GM12878 (cell line): ENCODE data around the gene LIPF. TPM values are rescaled to one million over a fixed set of nuclear protein-coding genes. Genes with fewer than 3 reads are reported as not detected.

Source experiments
- ATAC-seq: fragments of 200-7000 bp; cut with Tn5 transposase; 3 replicates; pipeline ENCODE4 v1.9.1; 2020; ENCODE audit warnings: mild to moderate bottlenecking, moderate library complexity
- BruUV-seq: library from RNA; stranded (reverse); fragments of 400-500 nt; replicated peaks from 2 replicates; lab custom pipeline; 2021; lab: Mats Ljungman, UMichigan
- CTCF ChIA-PET: fragments of 300-600 bp; sonication (Branson Sonifier 250); formaldehyde crosslinking; extraction: SDS; loops from one replicate; lab custom pipeline; 2021; ENCODE audit warnings: inconsistent platforms; lab: Yijun Ruan, JAX
- POLR2A ChIA-PET: fragments of 350-600 bp; formaldehyde crosslinking; extraction: SDS; loops from one replicate; lab custom pipeline; 2021; ENCODE audit warnings: inconsistent platforms; lab: Charles Lee
- RAD21 ChIA-PET: fragments of 300-600 bp; sonication (Branson Sonifier 250); formaldehyde crosslinking; loops from one replicate; lab custom pipeline; 2023; ENCODE audit warnings: antibody characterized with exemption; ENCODE audit not compliant: unreplicated experiment; lab: Charles Lee
- SMC1A ChIA-PET: fragments of 300-600 bp; sonication (Branson Sonifier 250); formaldehyde crosslinking; loops from one replicate; lab custom pipeline; 2023; ENCODE audit not compliant: unreplicated experiment, uncharacterized antibody; lab: Charles Lee
- DNase-seq: peaks from one replicate; pipeline ENCODE4 v3.0.0-alpha.2; 2011; ENCODE audit warnings: low read depth, low spot score
- FAIRE-seq: peaks from 3 replicates; lab custom pipeline; 2011; peaks lifted over from hg19 to GRCh38; lab: Jason Lieb, UNC
- H2AFZ ChIP-seq: 2 replicates; pipeline ENCODE4 v1.6.0; 2011; ENCODE audit warnings: low read depth, low read length, control low read depth; ENCODE audit not compliant: control insufficient read depth
- H3K27ac ChIP-seq: 2 replicates; pipeline ENCODE4 v1.5.1; 2011; ENCODE audit warnings: control low read depth; ENCODE audit not compliant: control insufficient read depth, insufficient read depth
- H3K27me3 ChIP-seq, 2 experiments: replicated peaks in 1 of 2; 2 replicates each; pipeline versions ENCODE4 v1.6.0 to v1.6.1; 2011; ENCODE audit warnings: low read length in 1 of 2; ENCODE audit not compliant: control insufficient read depth in 2 of 2, insufficient read depth in 2 of 2
- H3K36me3 ChIP-seq, 2 experiments: 2 replicates each; pipeline ENCODE4 v1.5.1; 2011; ENCODE audit warnings: low read length in 1 of 2; ENCODE audit not compliant: control insufficient read depth in 2 of 2, insufficient read depth in 2 of 2
- H3K4me1 ChIP-seq: 2 replicates; pipeline ENCODE4 v1.6.1; 2011; ENCODE audit warnings: mild to moderate bottlenecking, low read length, moderate library complexity, mixed read lengths; ENCODE audit not compliant: control insufficient read depth, insufficient read depth
- H3K4me2 ChIP-seq: 2 replicates; pipeline ENCODE4 v1.6.0; 2011; ENCODE audit warnings: control low read depth; ENCODE audit not compliant: control insufficient read depth, insufficient read depth
- H3K4me3 ChIP-seq: fragments of 200-600 bp; sonication (generic); 2 replicates; pipeline ENCODE4 v1.5.1; 2016
- H3K79me2 ChIP-seq: 2 replicates; pipeline ENCODE4 v1.6.0; 2011; ENCODE audit warnings: low read length; ENCODE audit not compliant: control insufficient read depth, insufficient read depth
- H3K9ac ChIP-seq: 2 replicates; pipeline ENCODE4 v1.8.0; 2011; ENCODE audit warnings: low read length, control low read depth, mixed read lengths; ENCODE audit not compliant: control insufficient read depth, insufficient read depth
- H3K9me3 ChIP-seq: replicated peaks from 3 replicates; pipeline ENCODE4 v1.5.1; 2011; ENCODE audit warnings: mild to moderate bottlenecking, low read length; ENCODE audit not compliant: control insufficient read depth, insufficient read depth
- H4K20me1 ChIP-seq: 2 replicates; pipeline ENCODE4 v1.6.0; 2011; ENCODE audit not compliant: control insufficient read depth, insufficient read depth
- ATF2 ChIP-seq: IDR thresholded peaks from 2 replicates; pipeline ENCODE4 v1.6.1; 2012; ENCODE audit warnings: low read length, inconsistent platforms
- JUNB ChIP-seq: IDR thresholded peaks from 2 replicates; pipeline ENCODE4 v1.6.1; 2016; ENCODE audit warnings: antibody characterized with exemption, mild to moderate bottlenecking
- JUND ChIP-seq: IDR thresholded peaks from 2 replicates; pipeline ENCODE4 v1.6.1; 2012; ENCODE audit warnings: low read depth, mild to moderate bottlenecking, low read length, improper control_type of control experiment, moderate library complexity
- NR2C1 ChIP-seq: fragments of 450-650 bp; IDR thresholded peaks from 2 replicates; pipeline ENCODE4 v1.6.1; 2017; ENCODE audit warnings: antibody characterized with exemption, mild to moderate bottlenecking, moderate library complexity
- POLR2AphosphoS5 ChIP-seq: IDR thresholded peaks from 2 replicates; pipeline ENCODE4 v1.6.1; 2011; ENCODE audit warnings: mild to moderate bottlenecking, low read length, inconsistent platforms
- POU2F2 ChIP-seq: IDR thresholded peaks from 3 replicates; pipeline ENCODE4 v1.6.1; 2011; ENCODE audit warnings: low read depth, mild to moderate bottlenecking, low read length, borderline replicate concordance
- RAD21 ChIP-seq: IDR thresholded peaks from 2 replicates; pipeline ENCODE4 v1.6.1; 2011; ENCODE audit warnings: mild to moderate bottlenecking, low read depth, low read length, moderate library complexity; ENCODE audit not compliant: insufficient read depth
- STAT3 ChIP-seq: IDR thresholded peaks from 2 replicates; pipeline ENCODE4 v1.6.1; 2011; ENCODE audit warnings: low read depth, low read length, improper control_type of control experiment
- ZNF217 ChIP-seq: fragments of 450-650 bp; IDR thresholded peaks from 2 replicates; pipeline ENCODE4 v1.6.1; 2017; ENCODE audit warnings: antibody characterized with exemption, mild to moderate bottlenecking
- ZSCAN29 ChIP-seq: fragments of 450-650 bp; IDR thresholded peaks from 2 replicates; pipeline ENCODE4 v1.6.1; 2017; ENCODE audit warnings: mild to moderate bottlenecking, moderate library complexity
- WGBS: methylation state at CpG from one replicate; pipeline ENCODE4 v1.1.6; 2016; ENCODE audit warnings: low lambda C conversion rate; ENCODE audit not compliant: insufficient replicate concordance, insufficient coverage; ENCODE audit errors: missing lambda C conversion rate; 5-methylcytosine and 5-hydroxymethylcytosine counted together
- in situ Hi-C: fragments of 300-500 bp; cut with MboI; formaldehyde crosslinking; loops from 9 replicates; pipeline ENCODE4 v1.14.3; 2018; ENCODE audit warnings: mixed read lengths
- intact Hi-C: fragments of 100-400 bp; cut with micrococcal nuclease; formaldehyde crosslinking; loops from one replicate; pipeline ENCODE4 v1.14.2; 2022; ENCODE audit not compliant: unreplicated experiment
- polyA plus RNA-seq, 11 experiments: library from polyadenylated mRNA; depleted of rRNA in 4 of 11; unstranded in 6 of 11; stranded (reverse) in 5 of 11; fragments of >200 nt; fragmentation: Nextera tagmentation in 4 of 11; fragmentation: Illumina TruSeq in 1 of 11; extraction: Ambion mirVana in 4 of 11; extraction: Trizol in 1 of 11; gene quantifications; 1 replicate in 1 of 11; 2 replicates in 10 of 11; pipeline versions ENCODE4 v1.2.1 to v1.2.3, GENCODE V29; 2011 to 2016; ENCODE audit warnings: inconsistent platforms in 2 of 11, missing spikeins in 2 of 11, low read depth in 1 of 11
- total RNA-seq, 4 experiments: library from RNA; depleted of rRNA in 3 of 4; stranded (reverse); fragments of >200 nt in 3 of 4; fragmentation: Illumina TruSeq in 1 of 4; extraction: Trizol in 1 of 4; gene quantifications; 2 replicates each; pipeline versions ENCODE4 v1.2.1 to v1.2.3, GENCODE V29; 2013 to 2021

LIPF gene
- total and polyA plus RNA-seq, 10 of the 15 experiments (the other 5 are each of a cell fraction or from before 2014, with no cell fraction given) = not detected

GRCh38 chr10:88642963-88643362 lies 21.3 kb upstream of the LIPF start:
- no peak overlapping the region for H3K4me2 ChIP-seq
- POLR2A ChIA-PET = no interaction called here
- no peaks in the 10 kb centered on the region for H3K79me2 ChIP-seq
- SMC1A ChIA-PET = no interaction called here
- no TSS peak for BruUV-seq
- intact Hi-C loops (no loop called here), in situ Hi-C loops (no loop called here)
- no peaks in the 10 kb centered on the region for H3K4me1 ChIP-seq
- no peak overlapping the region for H3K27ac ChIP-seq
- no peaks in the 10 kb centered on the region for H3K36me3 ChIP-seq
- no peak for DNase-seq
- RAD21 ChIA-PET = no interaction called here
- CTCF ChIA-PET = no interaction called here
- H4K20me1 ChIP-seq = no peaks in the 10 kb centered on the region
- TF ChIP-seq JUNB (0 out of 2 replicates have a peak, but pooled peaks have one; percentile 12), ZSCAN29 (no peak), POU2F2 (no peak)
- no peaks in the 10 kb centered on the region for H3K27me3 ChIP-seq
- H3K9me3 ChIP-seq = no peaks in the 10 kb centered on the region; the same call in 2 of the 3 replicates
- ATAC-seq = no peak
- no peak overlapping the region for H3K4me3 ChIP-seq
- no peak for FAIRE-seq
- H3K9ac ChIP-seq = no peak overlapping the region
- no peak overlapping the region for H2AFZ ChIP-seq

- ChIA-PET SMC1A (no interaction called here), CTCF (no interaction called here), RAD21 (no interaction called here), POLR2A (no interaction called here)
- Histone ChIP-seq H3K79me2 (no peaks in the 10 kb centered on the region), H2AFZ (no peak overlapping the region), H3K4me2 (no peak overlapping the region), H3K9ac (no peak overlapping the region), H3K27me3 (no peaks in the 10 kb centered on the region), H3K4me1 (no peaks in the 10 kb centered on the region), H3K4me3 (no peak overlapping the region), H3K9me3 (no peaks in the 10 kb centered on the region), H3K36me3 (no peaks in the 10 kb centered on the region), H3K27ac (no peak overlapping the region), H4K20me1 (no peaks in the 10 kb centered on the region)
- no TSS peak for BruUV-seq
- in situ Hi-C loops = no loop called here
- DNase-seq (no peak), ATAC-seq (no peak), FAIRE-seq (no peak)
- WGBS = 40% methylated on average over 2 of the region's 2 CpGs
- TF ChIP-seq RAD21 (no peak), POLR2AphosphoS5 (no peak), JUND (no peak), POU2F2 (no peak), ZNF217 (no peak), ATF2 (no peak), STAT3 (no peak), NR2C1 (no peak)
- intact Hi-C loops = no loop called here
Observed at GRCh38 chr10:88647061-88647615, 17.1 kb upstream of the LIPF start.
